Rectal smooth muscle tissue (tissue), 1 donor: ENCODE measurements around the gene HNF1A.
A peak's percentile ranks its signal among the peaks of the same experiment; 100 is the strongest.
"Not testable (repeated sequence)": the region's sequence is repeated elsewhere in the genome, so short reads cannot be mapped to it uniquely, and the experiment has no call there.

Source experiments
- H3K27ac ChIP-seq: one replicate; pipeline ENCODE4 v1.7.0; 2013; ENCODE audit warnings: low read depth, low read length, inconsistent platforms
- H3K27me3 ChIP-seq: one replicate; pipeline ENCODE4 v1.7.0; 2013; ENCODE audit warnings: low read length; ENCODE audit not compliant: control insufficient read depth, insufficient read depth
- H3K36me3 ChIP-seq: one replicate; pipeline ENCODE4 v1.7.0; 2013; ENCODE audit warnings: low read length; ENCODE audit not compliant: control insufficient read depth, insufficient read depth
- H3K4me1 ChIP-seq: one replicate; pipeline ENCODE4 v1.7.0; 2013; ENCODE audit warnings: low read length; ENCODE audit not compliant: control insufficient read depth, insufficient read depth
- H3K4me3 ChIP-seq: one replicate; pipeline ENCODE4 v1.7.0; 2013; ENCODE audit warnings: low read length
- H3K9ac ChIP-seq: one replicate; pipeline ENCODE4 v1.7.0; 2013; ENCODE audit warnings: low read length

HNF1A gene

DNA sequence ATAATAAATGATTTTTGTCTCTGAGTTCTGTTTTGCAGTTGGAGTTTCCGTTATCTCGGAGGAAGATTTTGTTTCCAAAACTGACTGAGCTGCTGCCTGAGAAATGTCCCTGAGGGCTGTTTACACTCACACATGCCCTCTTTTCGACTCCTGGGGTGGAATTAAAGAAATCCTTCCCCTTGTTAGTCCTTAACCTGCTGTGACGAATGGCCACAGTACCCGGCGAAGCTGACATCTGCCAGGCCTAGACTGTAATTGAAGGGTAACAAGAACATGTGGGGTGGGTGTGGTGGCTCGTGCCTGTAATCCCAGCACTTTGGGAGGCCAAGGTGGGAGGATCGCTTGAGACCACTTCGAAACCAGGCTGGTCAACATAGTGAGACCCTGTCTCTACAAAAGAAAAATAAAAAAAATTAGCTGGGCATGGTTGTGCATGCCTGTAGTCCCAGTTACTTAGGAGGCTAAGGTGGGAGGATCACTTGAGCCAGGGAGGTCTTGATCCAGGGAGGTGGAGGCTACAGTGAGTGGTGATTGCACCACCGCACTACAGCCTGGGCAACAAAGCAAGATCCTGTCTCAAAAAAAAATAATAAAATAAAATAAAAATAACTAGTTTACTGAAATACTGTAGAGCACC is 52.4 kb downstream of the HNF1A start:
- H3K9ac ChIP-seq, result no peak overlapping the region
- no peaks in the 10 kb centered on the region for H3K4me1 ChIP-seq
- H3K36me3 ChIP-seq, result no peaks in the 10 kb centered on the region
- no peak overlapping the region for H3K4me3 ChIP-seq
- no peaks in the 10 kb centered on the region for H3K27me3 ChIP-seq
- no peak overlapping the region for H3K27ac ChIP-seq

DNA sequence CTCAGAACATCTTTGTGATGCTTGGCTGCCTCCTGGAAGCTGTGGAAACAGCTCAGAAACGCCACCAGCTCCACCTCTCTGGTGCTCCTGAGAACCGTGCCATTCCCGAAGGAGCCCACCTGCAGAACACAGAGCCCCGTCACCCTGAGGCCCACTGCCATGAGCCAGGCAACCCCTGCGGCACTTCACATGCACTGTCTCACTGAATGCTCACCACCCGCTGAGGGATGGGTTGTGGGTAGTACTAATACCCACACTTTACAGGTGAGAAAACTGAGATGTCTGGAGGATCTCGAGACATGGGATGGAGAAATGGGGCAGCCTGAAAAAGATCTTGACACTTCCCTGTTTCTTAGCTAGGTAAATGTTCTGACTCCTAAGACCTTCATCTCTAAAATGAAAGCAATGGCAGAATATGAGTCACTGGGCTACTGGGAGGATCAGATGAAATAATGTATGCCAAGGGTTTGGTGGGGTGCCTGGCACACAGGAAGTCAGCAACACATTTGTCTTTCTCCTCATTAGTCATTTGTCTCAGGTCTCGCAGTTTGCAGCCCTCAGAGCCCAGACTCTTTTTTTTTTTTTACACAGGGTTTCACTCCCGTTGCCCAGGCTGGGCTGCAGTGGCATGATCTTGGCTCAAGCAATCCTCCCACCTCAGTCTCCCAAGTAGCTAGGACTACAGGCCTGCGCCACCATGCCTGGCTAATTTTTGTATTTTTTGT is 55.4 kb downstream of the HNF1A start:
- H3K27ac ChIP-seq, result no peak overlapping the region
- H3K4me1 ChIP-seq, result no peaks in the 10 kb centered on the region
- H3K36me3 ChIP-seq, result no peaks in the 10 kb centered on the region
- no peak overlapping the region for H3K4me3 ChIP-seq
- no peak overlapping the region for H3K9ac ChIP-seq
- no peaks in the 10 kb centered on the region for H3K27me3 ChIP-seq

DNA sequence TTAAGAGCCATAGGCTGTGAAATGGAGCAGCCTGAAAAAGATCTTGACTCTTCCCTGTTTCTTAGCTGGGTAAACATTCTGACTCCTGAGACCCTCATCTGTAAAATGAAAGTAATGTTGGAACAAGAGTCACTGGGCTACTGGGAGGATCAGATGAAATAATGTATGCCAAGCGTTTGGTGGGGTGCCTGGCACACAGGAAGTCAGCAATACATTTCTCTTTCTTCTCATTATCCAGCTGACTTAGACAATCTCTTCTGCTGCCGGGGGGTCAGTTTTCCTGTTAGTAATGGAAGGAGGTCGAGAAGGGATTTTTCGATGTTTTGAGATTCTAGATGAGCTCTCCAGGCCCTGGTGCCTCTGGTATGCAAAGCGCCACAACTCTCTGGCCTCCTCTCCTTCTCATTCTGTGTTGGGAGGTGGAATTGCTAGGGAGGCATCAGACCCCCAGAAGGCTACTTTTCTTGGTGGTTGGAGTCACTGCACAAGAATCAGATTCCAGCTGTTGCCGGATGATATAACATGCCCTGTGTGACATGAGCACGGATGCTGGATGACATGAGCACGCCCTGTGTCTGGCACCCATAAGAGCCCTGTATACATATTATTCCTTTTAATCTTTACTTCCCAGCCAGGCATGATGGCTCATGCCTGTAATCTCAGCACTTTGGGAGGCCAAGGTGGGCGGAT is 56.4 kb downstream of the HNF1A start:
- no peak overlapping the region for H3K9ac ChIP-seq
- no peak overlapping the region for H3K27ac ChIP-seq
- H3K4me1 ChIP-seq, result no peaks in the 10 kb centered on the region

DNA sequence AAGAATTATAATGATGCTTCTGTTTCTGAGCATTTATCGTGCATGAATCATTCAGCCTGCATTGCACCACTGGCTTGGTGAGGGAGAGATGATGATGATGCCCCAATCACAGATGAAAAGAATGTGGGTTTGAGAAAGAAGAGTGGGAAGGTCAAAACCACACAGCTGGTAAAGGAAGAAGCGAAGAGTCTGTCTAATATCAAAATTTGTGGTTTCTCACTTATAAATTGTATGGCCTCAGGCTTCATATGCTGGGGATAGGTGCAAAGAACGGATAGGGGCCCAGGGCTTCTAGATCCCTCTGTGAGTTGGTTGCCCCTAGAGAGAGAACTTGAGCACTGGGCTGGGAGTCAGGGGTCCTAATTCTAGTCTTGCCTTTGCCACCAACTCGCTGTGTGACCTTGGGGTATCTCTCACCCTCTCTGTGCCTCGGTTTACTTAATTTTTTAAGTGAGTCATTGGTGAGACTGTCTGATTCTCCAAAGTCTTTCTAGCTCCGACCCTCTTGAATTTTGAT is 58.5 kb downstream of the HNF1A start:
- Histone ChIP-seq H3K4me3 (no peak overlapping the region), H3K36me3 (no peaks in the 10 kb centered on the region), H3K4me1 (no peaks in the 10 kb centered on the region), H3K27me3 (no peaks in the 10 kb centered on the region), H3K27ac (no peak overlapping the region), H3K9ac (no peak overlapping the region)

More for the DNA sequence above, 56.4 kb downstream of the HNF1A start:
- H3K36me3 ChIP-seq, result no peaks in the 10 kb centered on the region
- H3K4me3 ChIP-seq, result no peak overlapping the region
- no peaks in the 10 kb centered on the region for H3K27me3 ChIP-seq

DNA sequence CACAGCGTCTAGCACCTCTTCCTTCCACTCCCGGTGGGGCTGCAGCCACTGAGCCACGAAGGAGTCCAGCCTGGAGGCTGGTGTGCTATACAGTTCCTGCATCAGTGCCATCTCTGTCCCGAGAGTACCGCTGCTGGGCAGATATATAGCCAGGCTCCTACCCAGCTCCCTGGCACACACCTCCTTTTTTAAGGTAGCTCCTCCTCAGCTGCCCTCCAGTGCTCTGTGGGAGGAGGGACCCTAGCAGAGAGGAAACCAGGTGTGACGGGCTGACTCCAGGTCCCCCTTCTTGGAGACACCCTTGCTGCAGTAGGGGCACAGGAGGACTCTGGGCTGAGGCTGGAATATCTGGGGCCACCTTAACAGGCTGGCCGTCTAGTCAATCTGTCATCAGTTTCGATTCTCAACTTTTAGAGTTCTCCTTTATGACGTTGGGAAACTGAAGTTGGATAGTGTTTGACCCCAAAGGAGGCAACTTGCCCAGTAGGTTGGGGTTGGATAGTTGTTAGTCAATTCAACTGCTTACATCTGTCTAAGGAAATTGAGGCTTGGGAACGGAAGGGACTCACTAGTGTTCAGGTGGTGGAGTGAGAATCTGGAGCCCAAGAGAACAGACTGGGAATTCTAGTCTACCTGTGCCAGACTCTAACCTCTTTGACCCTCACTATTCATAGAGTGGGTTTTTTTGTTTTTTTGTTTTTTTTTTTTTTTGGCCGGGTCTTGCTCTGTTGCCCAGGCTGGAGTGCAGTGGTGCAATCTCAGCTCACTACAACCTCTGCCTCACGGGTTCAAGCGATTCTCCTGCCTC is 60.7 kb downstream of the HNF1A start, which contains the start of gene OASL:
Gene OASL (minus strand): TSS at position 386 of the 808 bp plus-strand sequence. CDS start 275 bp downstream, at position 111.
- Histone ChIP-seq H3K9ac (no peak within 1 kb of the TSS), H3K27me3 (no peaks in the 10 kb centered on the region), H3K4me3 (peak within 1 kb of the TSS; percentile 72), H3K36me3 (no peaks in the 10 kb centered on the region), H3K4me1 (no peaks in the 10 kb centered on the region), H3K27ac (no peak within 1 kb of the TSS)

DNA sequence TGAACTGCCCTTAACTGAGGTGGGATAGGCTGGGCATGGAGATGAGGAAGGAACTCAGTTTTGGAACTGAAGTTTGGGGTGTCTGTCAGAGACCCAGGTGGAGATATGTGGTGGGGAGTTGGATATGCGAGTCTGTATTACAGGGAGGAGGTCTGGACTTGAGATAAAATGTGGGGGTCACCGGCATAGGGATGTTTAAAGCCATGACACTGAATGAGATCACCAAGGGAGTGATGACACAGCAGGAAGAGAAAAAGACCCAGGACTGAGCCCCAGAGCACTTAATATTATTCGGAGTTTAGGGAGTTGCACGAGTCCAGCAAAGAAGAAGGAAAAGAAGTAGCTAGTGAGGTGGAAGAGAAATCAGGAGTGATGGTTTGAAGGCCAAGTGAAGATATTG is 64.7 kb downstream of the HNF1A start:
- Histone ChIP-seq H3K9ac (no peak overlapping the region), H3K4me3 (no peak overlapping the region), H3K36me3 (no peaks in the 10 kb centered on the region), H3K4me1 (no peaks in the 10 kb centered on the region), H3K27me3 (no peaks in the 10 kb centered on the region), H3K27ac (no peak overlapping the region)

DNA sequence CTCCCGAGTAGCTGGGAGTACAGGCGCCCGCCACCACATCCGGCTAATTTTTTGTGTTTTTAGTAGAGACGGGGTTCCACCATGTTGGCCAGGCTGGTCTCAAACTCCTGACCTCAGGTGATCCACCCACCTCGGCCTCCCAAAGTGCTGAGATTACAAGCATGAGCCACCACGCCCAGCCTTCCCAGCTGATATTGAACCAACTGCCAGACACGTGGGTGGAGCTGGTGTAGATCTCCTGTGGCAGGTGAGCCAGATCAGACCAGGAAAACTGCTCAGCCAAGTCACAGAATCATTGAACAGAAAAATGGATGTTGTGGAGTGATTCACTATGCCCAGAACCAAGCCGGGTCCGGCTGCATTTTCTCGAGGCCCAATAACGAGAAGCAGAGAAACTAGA is 69.1 kb downstream of the HNF1A start:
- not testable (repeated sequence) for H3K9ac ChIP-seq, H3K36me3 ChIP-seq, H3K4me3 ChIP-seq, H3K27ac ChIP-seq, H3K27me3 ChIP-seq, H3K4me1 ChIP-seq

DNA sequence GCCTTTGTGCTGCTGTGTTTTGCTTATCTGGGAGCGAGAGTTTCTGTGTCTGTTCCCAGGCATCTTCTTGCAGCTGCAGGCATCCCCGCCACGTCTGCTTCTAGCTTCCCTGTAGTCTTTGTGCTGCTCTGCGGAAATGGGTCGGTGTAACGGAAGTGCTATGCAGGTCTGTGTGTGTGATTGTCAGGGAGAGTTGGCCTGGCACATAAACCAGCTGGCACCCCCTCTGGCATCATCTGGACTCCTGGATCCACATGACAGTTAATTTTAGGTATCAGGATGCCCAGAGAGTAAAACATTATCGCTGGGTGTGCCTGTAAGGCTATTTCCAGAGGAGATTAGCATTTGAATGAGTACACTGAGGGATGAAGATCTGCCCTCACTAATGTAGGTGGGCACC is 70.1 kb downstream of the HNF1A start:
- Histone ChIP-seq H3K4me3 (no peak overlapping the region), H3K9ac (no peak overlapping the region), H3K4me1 (no peaks in the 10 kb centered on the region), H3K27me3 (no peaks in the 10 kb centered on the region), H3K27ac (no peak overlapping the region), H3K36me3 (no peaks in the 10 kb centered on the region)

DNA sequence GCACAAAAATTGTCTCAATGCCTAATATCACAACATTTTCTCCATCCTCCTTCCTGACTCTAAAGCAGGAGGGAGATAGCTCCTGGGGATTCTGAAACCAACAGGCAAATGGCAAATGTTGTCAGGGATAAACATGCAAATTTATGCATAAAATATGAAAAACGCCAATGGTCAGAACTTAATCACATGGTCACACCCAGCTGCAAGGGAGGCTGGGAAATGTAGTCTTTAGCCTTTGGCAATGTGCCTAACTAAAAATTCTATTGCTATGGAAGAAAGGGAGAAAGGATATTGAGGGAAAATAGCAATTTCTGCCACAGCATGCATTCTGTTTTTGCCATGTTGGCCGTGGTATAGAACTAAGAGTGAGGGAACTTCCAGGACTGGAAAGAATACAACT is 72.4 kb downstream of the HNF1A start:
- H3K4me3 ChIP-seq, result no peak overlapping the region
- no peaks in the 10 kb centered on the region for H3K36me3 ChIP-seq
- H3K27ac ChIP-seq, result no peak overlapping the region
- H3K4me1 ChIP-seq, result no peaks in the 10 kb centered on the region
- no peak overlapping the region for H3K9ac ChIP-seq
- H3K27me3 ChIP-seq, result no peaks in the 10 kb centered on the region
